PC-9 (cell line): ENCODE measurements around the gene IL4R. TPM values are rescaled to one million over a fixed set of nuclear protein-coding genes. Genes with fewer than 3 reads are reported as not detected.

Source experiments
- BruUV-seq: library from RNA; stranded (reverse); fragments of 400-500 nt; replicated peaks from 2 replicates; lab custom pipeline; 2021; lab: Mats Ljungman, UMichigan
- CTCF ChIA-PET: fragments of 300-600 bp; sonication (Branson Sonifier 250); formaldehyde crosslinking; loops from one replicate; lab custom pipeline; 2022; ENCODE audit warnings: antibody characterized with exemption; lab: Charles Lee
- POLR2A ChIA-PET: fragments of 300-600 bp; sonication (Branson Sonifier 250); formaldehyde crosslinking; loops from one replicate; lab custom pipeline; 2022; ENCODE audit warnings: antibody characterized with exemption; ENCODE audit not compliant: unreplicated experiment; lab: Charles Lee
- DNase-seq, 2 experiments: peaks; one replicate each; pipeline versions ENCODE4 v3.0.0 to v3.0.0-alpha.2; 2015 to 2022; ENCODE audit warnings: mixed read lengths in 1 of 2
- H2AFZ ChIP-seq: fragments of 200-600 bp; sonication (generic); 2 replicates; pipeline ENCODE4 v1.8.1; 2017; ENCODE audit warnings: antibody characterized with exemption
- H3F3A ChIP-seq: fragments of 200-600 bp; sonication (generic); 2 replicates; pipeline ENCODE4 v1.8.1; 2017; ENCODE audit warnings: antibody characterized with exemption, mild to moderate bottlenecking, low read depth; ENCODE audit not compliant: insufficient read depth
- H3K27ac ChIP-seq: fragments of 200-600 bp; sonication (generic); 2 replicates; pipeline ENCODE4 v1.6.1; 2016; ENCODE audit warnings: mixed run types
- H3K27me3 ChIP-seq: fragments of 200-600 bp; sonication (generic); 2 replicates; pipeline ENCODE4 v1.6.1; 2016; ENCODE audit warnings: low read depth, mixed run types; ENCODE audit not compliant: insufficient read depth
- H3K36me3 ChIP-seq: fragments of 200-600 bp; sonication (generic); 2 replicates; pipeline ENCODE4 v1.6.1; 2016; ENCODE audit warnings: low read depth, mixed run types
- H3K4me1 ChIP-seq: fragments of 200-600 bp; sonication (generic); replicated peaks from 2 replicates; pipeline ENCODE4 v1.6.1; 2016; ENCODE audit warnings: mixed run types; ENCODE audit not compliant: insufficient read depth
- H3K4me2 ChIP-seq: fragments of 200-600 bp; sonication (generic); 2 replicates; pipeline ENCODE4 v1.6.1; 2017; ENCODE audit warnings: mixed run types
- H3K4me3 ChIP-seq: fragments of 200-600 bp; sonication (generic); 2 replicates; pipeline ENCODE4 v1.6.1; 2016; ENCODE audit warnings: mixed run types
- H3K79me2 ChIP-seq: fragments of 200-600 bp; sonication (generic); 2 replicates; pipeline ENCODE4 v1.6.1; 2017; ENCODE audit warnings: low read depth, mixed run types
- H3K9me2 ChIP-seq: fragments of 200-600 bp; sonication (generic); 2 replicates; pipeline ENCODE4 v1.8.1; 2017; ENCODE audit warnings: mild to moderate bottlenecking; ENCODE audit not compliant: insufficient read depth
- H3K9me3 ChIP-seq: fragments of 200-600 bp; sonication (generic); 2 replicates; pipeline ENCODE4 v1.8.1; 2016; ENCODE audit warnings: low read depth; ENCODE audit not compliant: insufficient read depth
- H4K20me1 ChIP-seq: fragments of 200-600 bp; sonication (generic); 2 replicates; pipeline ENCODE4 v1.8.1; 2017; ENCODE audit not compliant: insufficient read depth
- CTCF ChIP-seq: fragments of 200-600 bp; sonication (generic); conservative IDR thresholded peaks from 2 replicates; pipeline ENCODE4 v1.6.1; 2017; ENCODE audit warnings: mixed run types, antibody characterized with exemption, mild to moderate bottlenecking, moderate library complexity
- EZH2 ChIP-seq: fragments of 200-600 bp; sonication (generic); IDR thresholded peaks from 2 replicates; pipeline ENCODE4 v1.8.0; 2017; ENCODE audit warnings: antibody characterized with exemption, low read depth
- intact Hi-C: fragments of 100-400 bp; cut with micrococcal nuclease; formaldehyde crosslinking; loops from one replicate; pipeline ENCODE4 v1.10.0; 2022; ENCODE audit not compliant: unreplicated experiment
- total RNA-seq: library from RNA; stranded (reverse); gene quantifications from 2 replicates; pipeline ENCODE4 v1.2.3, GENCODE V29; 2021

The IL4R gene
- total RNA-seq, 1 experiment from 2014 or later = 76.5 TPM

GRCh38 chr16:27365142-27366089 lies 51.6 kb downstream of the IL4R start:
- CTCF ChIA-PET = interaction anchor here (0.5 to 4.1 kb wide), 3 partner anchors 131 to 210 kb away, joined by 3 to 34 read pairs (median 4); no protein-coding TSS in a partner anchor
- H3K4me3 ChIP-seq = no peak overlapping the region
- peak overlapping the region; percentile 87 for H3K27ac ChIP-seq
- POLR2A ChIA-PET = interaction anchor here (0.6 kb wide), 2 partner anchors 162 to 1446 kb away, joined by 4 to 5 read pairs; partner anchors contain the start of gene KDM8
- H3K4me2 ChIP-seq = peak overlapping the region; percentile 42
- TF ChIP-seq EZH2 = no peak
- no peak for TF ChIP-seq CTCF
- no peak overlapping the region for H2AFZ ChIP-seq
- peaks cover 26% of the 10 kb centered on the region for H3F3A ChIP-seq
- no peaks in the 10 kb centered on the region for H3K79me2 ChIP-seq
- no peaks in the 10 kb centered on the region for H3K27me3 ChIP-seq
- no peaks in the 10 kb centered on the region for H4K20me1 ChIP-seq
- intact Hi-C loops = loop anchor here (1.0 to 2.0 kb wide), 3 partner anchors 38 to 211 kb away; no protein-coding TSS in a partner anchor
- peak; percentile 61 to 92 for DNase-seq
- no peaks in the 10 kb centered on the region for H3K9me2 ChIP-seq
- 0 out of 2 replicates have a peak, but pooled peaks cover 9% of the 10 kb centered on the region for H3K36me3 ChIP-seq
- no peaks in the 10 kb centered on the region for H3K9me3 ChIP-seq
- TSS peak; percentile 45 for BruUV-seq
- peaks cover 36% of the 10 kb centered on the region for H3K4me1 ChIP-seq

DNA sequence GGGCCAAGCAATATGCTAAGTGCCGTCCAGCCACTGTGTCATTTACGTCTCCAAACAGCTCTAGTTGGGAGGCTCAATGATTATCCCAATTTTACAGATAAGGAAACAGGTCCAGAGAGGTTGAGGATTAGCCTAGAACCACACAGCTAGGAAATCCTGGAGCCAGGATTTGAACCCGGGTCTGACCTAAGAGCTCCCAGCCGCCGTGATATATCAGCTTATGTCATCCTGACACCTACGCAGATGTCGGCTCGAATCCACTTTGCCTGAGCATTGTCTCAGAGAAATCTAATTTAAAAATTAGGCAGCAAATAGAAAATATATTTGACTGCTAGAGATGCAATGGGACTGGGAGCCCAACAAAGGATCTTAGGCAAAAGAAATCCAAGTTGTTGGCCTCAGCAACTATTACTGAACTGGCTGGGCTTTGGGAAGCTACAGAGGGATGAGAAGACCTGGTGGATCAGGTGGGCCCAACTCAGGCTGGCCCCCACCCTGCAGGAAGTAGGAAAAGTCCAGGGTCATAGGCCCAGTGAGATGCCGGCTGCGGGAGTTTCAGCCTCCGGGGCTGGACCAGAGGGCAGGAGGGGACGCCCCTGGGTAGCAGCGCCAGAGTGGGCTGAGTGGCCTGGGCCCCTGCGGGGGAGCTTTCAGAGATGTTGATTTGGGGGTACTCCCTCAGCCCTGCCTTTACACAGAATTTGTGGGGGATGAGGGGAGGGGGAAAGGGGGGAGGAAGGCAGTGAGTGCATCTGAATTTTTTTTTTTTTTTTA lies 53.1 kb downstream of the IL4R start:
- intact Hi-C loops = no loop called here
- TF ChIP-seq CTCF (no peak), EZH2 (no peak)
- Histone ChIP-seq H3K9me2 (no peaks in the 10 kb centered on the region), H3K4me2 (no peak overlapping the region), H2AFZ (no peak overlapping the region), H3K9me3 (no peaks in the 10 kb centered on the region), H3K4me3 (no peak overlapping the region), H4K20me1 (no peaks in the 10 kb centered on the region), H3K27me3 (no peaks in the 10 kb centered on the region), H3K36me3 (0 out of 2 replicates have a peak, but pooled peaks cover 6% of the 10 kb centered on the region), H3K79me2 (no peaks in the 10 kb centered on the region), H3K27ac (no peak overlapping the region), H3F3A (peaks cover 26% of the 10 kb centered on the region), H3K4me1 (peaks cover 36% of the 10 kb centered on the region)
- BruUV-seq = no TSS peak
- ChIA-PET CTCF (interaction anchor here (0.6 to 4.1 kb wide), 8 partner anchors 14 to 219 kb away, joined by 3 to 34 read pairs (median 6); no protein-coding TSS in a partner anchor), POLR2A (interaction anchor here (0.6 kb wide), 1 partner anchor 72 kb away, joined by 6 read pairs; no protein-coding TSS in a partner anchor)
- DNase-seq = no peak
